OCI-LY7 (cell line): Measurements from ENCODE around the gene DOCK1.

Experiments used
- EZH2phosphoT487 ChIP-seq: fragments of 200-600 bp; sonication (generic); IDR thresholded peaks from 2 replicates; pipeline ENCODE4 v1.6.1; 2018; ENCODE audit warnings: low read depth, borderline replicate concordance, mild to moderate bottlenecking, mixed run types, antibody characterized with exemption, low read length, moderate library complexity, mixed read lengths
- TF ChIP-seq, protein P1 (sequence below): fragments of 200-600 bp; sonication (generic); conservative IDR thresholded peaks from 2 replicates; pipeline ENCODE4 v1.5.1; 2014; ENCODE audit warnings: mild to moderate bottlenecking, antibody characterized with exemption, low read length, moderate library complexity, mixed read lengths

DNA sequence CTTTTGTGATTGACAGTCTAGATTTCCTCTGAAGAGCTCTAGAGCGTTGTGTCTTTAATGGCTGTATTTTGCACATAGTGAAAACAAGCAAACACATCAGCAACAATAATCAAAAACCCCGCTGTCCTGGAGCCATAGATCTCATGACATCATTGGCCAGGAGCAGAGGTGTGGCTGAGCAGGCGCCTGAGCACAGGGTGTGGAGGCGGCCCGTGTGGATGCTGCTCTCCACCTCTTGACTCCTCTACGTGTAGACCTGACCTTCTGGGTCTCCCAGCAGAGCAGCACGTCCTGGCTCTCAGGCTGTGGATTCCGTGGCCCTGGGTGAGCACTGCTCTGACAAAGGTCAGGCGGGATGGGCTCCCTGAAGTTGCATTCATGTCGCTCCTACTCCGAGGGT, 354.1 kb downstream of the DOCK1 start:
- TF ChIP-seq, protein P1, sequence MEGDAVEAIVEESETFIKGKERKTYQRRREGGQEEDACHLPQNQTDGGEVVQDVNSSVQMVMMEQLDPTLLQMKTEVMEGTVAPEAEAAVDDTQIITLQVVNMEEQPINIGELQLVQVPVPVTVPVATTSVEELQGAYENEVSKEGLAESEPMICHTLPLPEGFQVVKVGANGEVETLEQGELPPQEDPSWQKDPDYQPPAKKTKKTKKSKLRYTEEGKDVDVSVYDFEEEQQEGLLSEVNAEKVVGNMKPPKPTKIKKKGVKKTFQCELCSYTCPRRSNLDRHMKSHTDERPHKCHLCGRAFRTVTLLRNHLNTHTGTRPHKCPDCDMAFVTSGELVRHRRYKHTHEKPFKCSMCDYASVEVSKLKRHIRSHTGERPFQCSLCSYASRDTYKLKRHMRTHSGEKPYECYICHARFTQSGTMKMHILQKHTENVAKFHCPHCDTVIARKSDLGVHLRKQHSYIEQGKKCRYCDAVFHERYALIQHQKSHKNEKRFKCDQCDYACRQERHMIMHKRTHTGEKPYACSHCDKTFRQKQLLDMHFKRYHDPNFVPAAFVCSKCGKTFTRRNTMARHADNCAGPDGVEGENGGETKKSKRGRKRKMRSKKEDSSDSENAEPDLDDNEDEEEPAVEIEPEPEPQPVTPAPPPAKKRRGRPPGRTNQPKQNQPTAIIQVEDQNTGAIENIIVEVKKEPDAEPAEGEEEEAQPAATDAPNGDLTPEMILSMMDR: no peak
- no peak for TF ChIP-seq EZH2phosphoT487
